GM12878 (cell line): ENCODE data around the gene CUL9. TPM values are rescaled to one million over a fixed set of nuclear protein-coding genes. Genes with fewer than 3 reads are reported as not detected.

Experiments used
- ATF2 ChIP-seq: IDR thresholded peaks from 2 replicates; pipeline ENCODE4 v1.6.1; 2012; ENCODE audit warnings: low read length, inconsistent platforms
- ATF7 ChIP-seq: fragments of 450-650 bp; IDR thresholded peaks from 2 replicates; pipeline ENCODE4 v1.6.1; 2016; ENCODE audit warnings: low read depth, mild to moderate bottlenecking
- BCLAF1 ChIP-seq: fragments of 450-650 bp; IDR thresholded peaks from 2 replicates; pipeline ENCODE4 v1.6.1; 2017; ENCODE audit warnings: antibody characterized with exemption, mild to moderate bottlenecking, moderate library complexity
- BRCA1 ChIP-seq: IDR thresholded peaks from 2 replicates; pipeline ENCODE4 v1.6.1; 2011; ENCODE audit warnings: low read depth, low read length, improper control_type of control experiment
- CBFB ChIP-seq: IDR thresholded peaks from 2 replicates; pipeline ENCODE4 v1.6.1; 2016; ENCODE audit warnings: antibody characterized with exemption, low read depth
- ESRRA ChIP-seq: IDR thresholded peaks from 2 replicates; pipeline ENCODE4 v1.6.1; 2012; ENCODE audit warnings: mild to moderate bottlenecking, low read length, improper control_type of control experiment
- EZH2 ChIP-seq: IDR thresholded peaks from 2 replicates; pipeline ENCODE4 v1.6.1; 2012; ENCODE audit warnings: low read depth, mild to moderate bottlenecking, control low read depth, inconsistent platforms, low read length, borderline replicate concordance; ENCODE audit not compliant: control insufficient read depth
- FOS ChIP-seq: IDR thresholded peaks from 3 replicates; pipeline ENCODE4 v1.6.1; 2011; ENCODE audit warnings: borderline replicate concordance; ENCODE audit not compliant: insufficient read length; ENCODE audit errors: extremely low read depth
- JUND ChIP-seq: IDR thresholded peaks from 2 replicates; pipeline ENCODE4 v1.6.1; 2012; ENCODE audit warnings: low read depth, mild to moderate bottlenecking, low read length, improper control_type of control experiment, moderate library complexity
- MTA3 ChIP-seq: IDR thresholded peaks from 2 replicates; pipeline ENCODE4 v1.6.1; 2012; ENCODE audit warnings: low read length, inconsistent platforms, borderline replicate concordance
- MYB ChIP-seq: fragments of 150-350 bp; IDR thresholded peaks from 2 replicates; pipeline ENCODE4 v1.6.1; 2014; ENCODE audit warnings: mild to moderate bottlenecking, low read depth, low read length, borderline replicate concordance
- MYC ChIP-seq: IDR thresholded peaks from 2 replicates; pipeline ENCODE4 v1.6.1; 2011; ENCODE audit warnings: mild to moderate bottlenecking, low read length, moderate library complexity, inconsistent platforms; ENCODE audit not compliant: insufficient read depth, insufficient replicate concordance, insufficient read length, severe bottlenecking
- POLR2A ChIP-seq: IDR thresholded peaks from 2 replicates; pipeline ENCODE4 v1.6.1; 2011; ENCODE audit warnings: low read depth, mild to moderate bottlenecking, low read length
- POU2F2 ChIP-seq: IDR thresholded peaks from 3 replicates; pipeline ENCODE4 v1.6.1; 2011; ENCODE audit warnings: low read depth, mild to moderate bottlenecking, low read length, borderline replicate concordance
- RELA ChIP-seq: fragments of 450-650 bp; IDR thresholded peaks from 2 replicates; pipeline ENCODE4 v1.8.0; 2014; ENCODE audit warnings: borderline replicate concordance; ENCODE audit not compliant: partially characterized antibody
- RFX5 ChIP-seq: IDR thresholded peaks from 2 replicates; pipeline ENCODE4 v1.6.1; 2011; ENCODE audit warnings: low read depth, low read length, improper control_type of control experiment
- SMAD1 ChIP-seq: fragments of 450-650 bp; IDR thresholded peaks from 2 replicates; pipeline ENCODE4 v1.6.1; 2018; ENCODE audit warnings: mild to moderate bottlenecking, low read depth; ENCODE audit not compliant: partially characterized antibody
- SMAD5 ChIP-seq: IDR thresholded peaks from 2 replicates; pipeline ENCODE4 v1.6.1; 2016; ENCODE audit warnings: antibody characterized with exemption, low read depth
- SREBF2 ChIP-seq: IDR thresholded peaks from 2 replicates; pipeline ENCODE4 v1.6.1; 2012; ENCODE audit warnings: mild to moderate bottlenecking, low read length
- TAF1 ChIP-seq: IDR thresholded peaks from 2 replicates; pipeline ENCODE4 v1.6.1; 2011; ENCODE audit warnings: mild to moderate bottlenecking, low read depth, low read length, borderline replicate concordance
- WRNIP1 ChIP-seq: IDR thresholded peaks from 2 replicates; pipeline ENCODE4 v1.6.1; 2011; ENCODE audit warnings: low read depth, low read length, improper control_type of control experiment, borderline replicate concordance
- ZNF217 ChIP-seq: fragments of 450-650 bp; IDR thresholded peaks from 2 replicates; pipeline ENCODE4 v1.6.1; 2017; ENCODE audit warnings: antibody characterized with exemption, mild to moderate bottlenecking
- polyA plus RNA-seq, 11 experiments: library from polyadenylated mRNA; depleted of rRNA in 4 of 11; unstranded in 6 of 11; stranded (reverse) in 5 of 11; fragments of >200 nt; fragmentation: Nextera tagmentation in 4 of 11; fragmentation: Illumina TruSeq in 1 of 11; extraction: Ambion mirVana in 4 of 11; extraction: Trizol in 1 of 11; gene quantifications; 1 replicate in 1 of 11; 2 replicates in 10 of 11; pipeline versions ENCODE4 v1.2.1 to v1.2.3, GENCODE V29; 2011 to 2016; ENCODE audit warnings: inconsistent platforms in 2 of 11, missing spikeins in 2 of 11, low read depth in 1 of 11
- total RNA-seq, 4 experiments: library from RNA; depleted of rRNA in 3 of 4; stranded (reverse); fragments of >200 nt in 3 of 4; fragmentation: Illumina TruSeq in 1 of 4; extraction: Trizol in 1 of 4; gene quantifications; 2 replicates each; pipeline versions ENCODE4 v1.2.1 to v1.2.3, GENCODE V29; 2013 to 2021
- TF ChIP-seq, protein P1 (sequence below): fragments of 450-650 bp; IDR thresholded peaks from 2 replicates; pipeline ENCODE4 v1.6.1; 2017; ENCODE audit warnings: mild to moderate bottlenecking, moderate library complexity

The CUL9 gene
- total and polyA plus RNA-seq, 10 of the 15 experiments (the other 5 are each of a cell fraction or from before 2014, with no cell fraction given), result 1.2 to 48.3 (median 17.2) TPM

- no peak for TF ChIP-seq BCLAF1
- TF ChIP-seq ATF2, result no peak
- TF ChIP-seq RELA, result no peak
- TF ChIP-seq, protein P1, sequence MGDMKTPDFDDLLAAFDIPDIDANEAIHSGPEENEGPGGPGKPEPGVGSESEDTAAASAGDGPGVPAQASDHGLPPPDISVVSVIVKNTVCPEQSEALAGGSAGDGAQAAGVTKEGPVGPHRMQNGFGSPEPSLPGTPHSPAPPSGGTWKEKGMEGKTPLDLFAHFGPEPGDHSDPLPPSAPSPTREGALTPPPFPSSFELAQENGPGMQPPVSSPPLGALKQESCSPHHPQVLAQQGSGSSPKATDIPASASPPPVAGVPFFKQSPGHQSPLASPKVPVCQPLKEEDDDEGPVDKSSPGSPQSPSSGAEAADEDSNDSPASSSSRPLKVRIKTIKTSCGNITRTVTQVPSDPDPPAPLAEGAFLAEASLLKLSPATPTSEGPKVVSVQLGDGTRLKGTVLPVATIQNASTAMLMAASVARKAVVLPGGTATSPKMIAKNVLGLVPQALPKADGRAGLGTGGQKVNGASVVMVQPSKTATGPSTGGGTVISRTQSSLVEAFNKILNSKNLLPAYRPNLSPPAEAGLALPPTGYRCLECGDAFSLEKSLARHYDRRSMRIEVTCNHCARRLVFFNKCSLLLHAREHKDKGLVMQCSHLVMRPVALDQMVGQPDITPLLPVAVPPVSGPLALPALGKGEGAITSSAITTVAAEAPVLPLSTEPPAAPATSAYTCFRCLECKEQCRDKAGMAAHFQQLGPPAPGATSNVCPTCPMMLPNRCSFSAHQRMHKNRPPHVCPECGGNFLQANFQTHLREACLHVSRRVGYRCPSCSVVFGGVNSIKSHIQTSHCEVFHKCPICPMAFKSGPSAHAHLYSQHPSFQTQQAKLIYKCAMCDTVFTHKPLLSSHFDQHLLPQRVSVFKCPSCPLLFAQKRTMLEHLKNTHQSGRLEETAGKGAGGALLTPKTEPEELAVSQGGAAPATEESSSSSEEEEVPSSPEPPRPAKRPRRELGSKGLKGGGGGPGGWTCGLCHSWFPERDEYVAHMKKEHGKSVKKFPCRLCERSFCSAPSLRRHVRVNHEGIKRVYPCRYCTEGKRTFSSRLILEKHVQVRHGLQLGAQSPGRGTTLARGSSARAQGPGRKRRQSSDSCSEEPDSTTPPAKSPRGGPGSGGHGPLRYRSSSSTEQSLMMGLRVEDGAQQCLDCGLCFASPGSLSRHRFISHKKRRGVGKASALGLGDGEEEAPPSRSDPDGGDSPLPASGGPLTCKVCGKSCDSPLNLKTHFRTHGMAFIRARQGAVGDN, result peak; percentile 60; the same call in 1 of the 2 replicates
- TF ChIP-seq SMAD1, result no peak
- 0 out of 2 replicates have a peak, but pooled peaks have one; percentile 27 for TF ChIP-seq ESRRA
- TF ChIP-seq SMAD5, result no peak
- no peak for TF ChIP-seq WRNIP1
- TF ChIP-seq BRCA1, result no peak
- TF ChIP-seq POLR2A, result peak; percentile 60
- TF ChIP-seq RFX5, result no peak; the same call in 1 of the 2 replicates
- 0 out of 2 replicates have a peak, but pooled peaks have one; percentile 15 for TF ChIP-seq ATF7
- TF ChIP-seq FOS, result no peak
- TF ChIP-seq SREBF2, result no peak
- no peak for TF ChIP-seq MYC
- TF ChIP-seq MYB, result no peak
- no peak for TF ChIP-seq JUND
- no peak for TF ChIP-seq MTA3
- TF ChIP-seq ZNF217, result no peak
- TF ChIP-seq POU2F2, result no peak; the same call in 2 of the 3 replicates
- TF ChIP-seq CBFB, result no peak
- no peak for TF ChIP-seq EZH2
- no peak for TF ChIP-seq TAF1
Observed at GRCh38 chr6:43247114-43247999, 65.4 kb downstream of the CUL9 start (continued).
